ENCODE data around the gene RPS6KA2.

The RPS6KA2 gene

DNA sequence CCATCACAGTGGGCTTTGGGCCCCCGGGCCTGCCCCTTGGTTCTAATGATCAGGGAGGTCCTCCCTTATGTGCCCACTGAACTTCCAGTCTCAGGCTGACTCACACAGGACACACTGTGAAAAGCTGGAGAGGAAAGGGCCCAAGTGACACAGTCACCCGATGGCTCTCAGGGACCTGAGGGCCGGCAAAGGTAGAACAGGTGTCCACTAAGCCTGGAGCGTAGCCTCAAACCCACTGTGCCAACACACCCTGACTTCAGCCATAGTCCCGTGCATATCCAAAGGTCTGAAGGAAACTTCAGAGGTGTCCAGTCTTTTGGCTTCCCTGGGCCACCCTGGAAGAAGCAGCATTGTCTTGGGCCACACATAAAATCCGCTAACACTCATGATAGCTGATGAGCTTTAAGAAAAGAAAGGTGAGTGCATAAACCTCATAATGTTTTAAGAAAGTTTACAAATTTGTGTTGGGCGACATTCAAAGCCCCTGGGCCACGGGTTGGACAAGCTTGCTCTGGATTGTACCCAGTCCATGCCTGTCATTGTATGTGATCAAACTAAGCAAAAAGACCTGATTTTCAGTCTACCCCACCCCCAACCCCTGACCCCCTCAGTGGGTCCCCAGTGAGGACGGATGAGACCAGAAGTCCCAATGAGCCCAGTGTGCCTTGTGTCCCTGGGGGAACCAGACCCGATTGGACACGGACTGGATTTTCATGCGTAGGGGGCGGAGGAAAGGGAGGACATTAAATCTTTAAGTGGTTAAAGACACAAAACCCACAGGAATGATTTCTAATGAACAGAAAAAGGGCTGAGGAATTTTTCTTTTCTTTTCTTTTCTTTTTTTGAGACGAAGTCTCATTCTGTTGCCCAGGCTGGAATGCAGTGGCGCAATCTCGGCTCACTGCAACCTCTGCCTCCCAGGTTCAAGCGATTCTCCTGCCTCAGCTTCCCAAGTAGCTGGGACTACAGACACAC is 46.7 kb downstream of the RPS6KA2 start:
- DNase-seq (ENCODE audit: extremely low spot score, insufficient read length, low read depth): no peak
- FAIRE-seq: no peak

DNA sequence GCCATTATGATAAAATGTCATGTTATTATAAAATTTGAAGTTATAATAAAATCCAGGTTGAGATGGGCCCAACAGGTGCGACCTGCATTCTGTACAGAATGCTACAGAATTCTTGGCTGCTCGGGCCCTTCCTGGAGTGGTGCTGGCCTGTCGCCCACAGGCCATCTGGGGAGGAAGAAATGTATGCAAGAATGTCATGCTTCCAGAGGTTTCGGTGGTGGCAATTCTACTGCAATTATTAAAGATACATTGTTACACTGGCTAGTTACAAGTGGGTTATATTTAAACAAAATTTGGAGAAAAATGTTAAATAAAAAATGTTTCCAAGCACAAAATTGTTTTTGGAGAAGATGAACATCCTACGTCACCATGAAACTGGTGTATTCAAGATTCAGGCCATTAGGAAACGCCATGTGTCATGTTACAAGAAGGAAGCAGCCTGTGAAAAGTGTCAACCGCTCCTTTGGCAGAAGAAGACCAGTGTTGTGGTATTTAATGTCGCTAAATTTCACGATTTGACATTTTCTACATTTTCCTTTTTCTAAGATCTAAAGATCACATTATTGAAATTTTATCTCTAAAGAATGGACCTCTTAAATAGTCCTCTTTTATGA is 47.7 kb downstream of the RPS6KA2 start:
- FAIRE-seq: no peak
- DNase-seq (ENCODE audit: extremely low spot score, insufficient read length, low read depth): no peak

DNA sequence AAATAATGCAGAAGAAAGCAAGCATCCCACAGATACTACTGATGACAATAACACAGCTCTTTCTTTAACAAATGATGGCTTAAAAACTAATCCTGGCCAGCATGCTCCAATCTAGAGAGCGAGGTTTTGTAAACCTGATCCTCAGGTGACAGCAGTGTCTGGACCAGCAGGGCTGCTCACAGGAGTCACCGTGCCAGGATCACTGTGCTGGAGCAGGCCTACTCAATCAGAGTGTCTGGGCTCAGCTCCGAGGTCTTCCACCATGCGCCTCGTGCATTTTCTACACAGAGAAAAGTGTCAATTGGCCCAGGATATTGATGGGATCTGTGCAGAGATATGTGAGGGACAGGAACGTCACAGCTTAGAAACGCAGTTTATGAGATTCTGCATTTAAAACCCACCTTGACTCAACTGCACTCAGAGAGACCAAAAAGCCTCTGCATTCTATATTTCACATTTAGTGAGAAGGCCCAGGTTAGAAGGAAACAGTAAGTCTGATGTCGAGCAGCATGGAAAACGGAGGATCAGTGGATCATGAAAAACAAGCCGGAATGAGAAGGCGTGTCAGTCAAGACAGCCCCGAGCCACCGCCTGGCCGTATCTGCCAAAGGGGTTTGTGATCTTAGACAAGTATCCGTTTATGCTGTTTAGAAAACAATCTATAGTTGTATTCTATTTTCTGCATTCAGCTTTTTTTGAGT is 48.4 kb downstream of the RPS6KA2 start:
- FAIRE-seq: no peak

DNA sequence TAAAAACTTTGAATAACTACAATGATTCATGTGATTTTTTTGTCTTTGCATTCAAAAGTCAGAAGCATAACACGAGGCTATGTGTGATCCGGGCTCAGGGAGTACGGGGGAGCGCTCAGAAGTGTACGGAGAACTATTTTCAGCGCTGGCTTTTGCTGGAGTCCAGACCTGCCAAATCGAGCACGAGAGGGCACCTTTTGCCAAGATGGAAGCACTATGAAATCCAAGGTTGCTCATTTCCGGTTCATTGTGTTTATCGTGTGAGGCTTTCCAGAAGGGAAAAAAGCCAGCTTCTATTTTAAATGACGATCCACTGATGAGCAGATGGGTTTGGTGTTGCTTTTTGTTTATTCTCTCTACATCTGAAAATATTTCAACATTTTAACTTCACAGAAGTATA is 51.8 kb downstream of the RPS6KA2 start:
- DNase-seq (ENCODE audit: extremely low spot score, insufficient read length, low read depth) (no peak), FAIRE-seq (no peak)

More for the DNA sequence above, 48.4 kb downstream of the RPS6KA2 start:
- DNase-seq (ENCODE audit: extremely low spot score, insufficient read length, low read depth): no peak

- DNase-seq (ENCODE audit: extremely low spot score, insufficient read length, low read depth) (no peak), FAIRE-seq (no peak)
Measured at GRCh38 chr6:166573511-166574216, 53.4 kb downstream of the RPS6KA2 start.

GRCh38 chr6:166572370-166573261 is 54.4 kb downstream of the RPS6KA2 start:
- DNase-seq (ENCODE audit: extremely low spot score, insufficient read length, low read depth): no peak
- no peak for FAIRE-seq

- DNase-seq (ENCODE audit: extremely low spot score, insufficient read length, low read depth): no peak
- no peak for FAIRE-seq
Measured at GRCh38 chr6:166570929-166571713, 55.9 kb downstream of the RPS6KA2 start.

DNA sequence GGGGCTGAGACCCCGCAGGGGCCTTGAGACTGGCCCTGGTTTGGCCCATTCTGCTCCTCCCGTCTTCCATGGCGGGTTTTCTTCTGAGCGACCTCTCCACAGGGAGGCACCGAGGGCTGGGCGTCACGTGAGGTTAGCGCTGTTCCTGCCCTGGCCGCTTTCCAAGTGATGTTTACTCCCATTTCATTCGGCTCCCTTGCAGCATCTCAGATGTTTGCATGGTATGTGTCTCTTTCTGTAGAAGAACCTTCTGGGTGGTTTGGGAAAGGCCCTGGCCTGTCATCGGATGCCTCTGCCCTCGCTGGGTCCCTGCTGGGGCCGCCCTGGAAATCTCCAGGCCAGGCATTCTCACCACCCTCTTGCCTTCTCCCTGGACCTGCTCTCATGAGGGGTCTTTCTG is 57.8 kb downstream of the RPS6KA2 start:
- FAIRE-seq: no peak

GRCh38 chr6:166567813-166568212 is 59.2 kb downstream of the RPS6KA2 start:
- DNase-seq (ENCODE audit: extremely low spot score, insufficient read length, low read depth) (no peak), FAIRE-seq (no peak)

More for the DNA sequence above, 57.8 kb downstream of the RPS6KA2 start:
- no peak for DNase-seq (ENCODE audit: extremely low spot score, insufficient read length, low read depth)

- DNase-seq (ENCODE audit: extremely low spot score, insufficient read length, low read depth) (no peak), FAIRE-seq (no peak)
Measured at GRCh38 chr6:166567107-166567506, 59.9 kb downstream of the RPS6KA2 start.

GRCh38 chr6:166566026-166567011 is 60.7 kb downstream of the RPS6KA2 start:
- no peak for FAIRE-seq
- DNase-seq (ENCODE audit: extremely low spot score, insufficient read length, low read depth): no peak

DNA sequence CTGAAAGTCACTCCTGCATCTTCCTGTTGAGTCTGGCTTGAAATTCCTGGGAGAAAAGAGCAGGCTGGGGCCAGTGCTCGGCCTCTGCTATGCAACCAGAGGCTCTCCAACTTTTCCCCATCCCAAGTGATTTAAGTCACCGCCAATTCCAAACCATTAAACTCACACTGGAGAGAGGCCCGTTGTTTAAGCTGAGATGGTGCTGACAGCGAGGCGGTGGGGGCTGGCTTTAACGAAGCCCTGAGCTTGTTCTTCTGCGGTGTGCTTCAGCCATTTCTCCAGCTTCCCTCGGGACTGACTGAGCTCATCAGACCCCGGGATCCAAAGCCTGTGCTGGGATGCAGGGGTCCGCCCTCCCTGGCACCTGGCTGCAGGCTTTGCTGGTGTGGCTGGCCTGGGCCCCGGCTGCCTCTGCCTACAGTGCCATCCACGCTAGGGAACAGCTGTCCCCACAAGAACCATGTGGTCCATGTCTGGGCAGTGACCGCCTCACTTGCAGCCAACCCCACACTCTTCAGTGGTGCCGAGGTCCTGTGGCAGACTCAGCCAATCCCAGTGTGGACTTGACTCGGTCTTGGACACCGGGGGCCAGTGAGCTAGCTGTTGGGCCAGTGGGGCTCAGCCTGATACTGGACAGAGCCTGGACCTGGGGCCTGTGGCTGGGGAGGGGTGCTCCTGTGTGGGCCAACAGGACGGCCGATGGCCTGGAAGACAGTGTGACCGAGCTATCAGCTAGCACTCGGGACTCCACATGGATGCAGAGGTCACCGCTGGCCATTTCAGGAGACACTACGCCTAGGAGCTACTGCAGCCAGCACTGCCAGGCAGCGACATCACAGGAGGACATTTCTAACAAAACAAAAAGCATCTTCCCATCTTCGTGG is 61.7 kb downstream of the RPS6KA2 start:
- no peak for FAIRE-seq
- DNase-seq (ENCODE audit: extremely low spot score, insufficient read length, low read depth): no peak

DNA sequence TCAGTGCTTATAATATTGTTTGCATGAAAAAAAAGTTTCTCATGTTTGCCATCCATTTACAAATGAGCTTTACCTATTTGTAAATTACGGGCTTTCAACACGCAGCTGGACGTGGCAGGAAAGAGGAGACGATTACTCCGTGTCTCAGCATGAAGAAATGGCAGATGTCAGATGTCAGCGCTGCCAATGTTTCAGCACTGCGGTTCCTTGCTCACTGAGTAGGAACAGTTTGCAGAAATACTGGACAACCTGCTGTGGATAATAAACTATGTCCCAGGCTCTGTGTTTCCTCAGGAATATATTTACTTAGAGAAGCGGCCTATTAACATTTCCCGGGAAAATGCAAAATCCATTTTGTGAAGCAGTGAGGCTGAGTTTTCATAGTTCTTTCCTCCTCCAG is 63.2 kb downstream of the RPS6KA2 start:
- DNase-seq (ENCODE audit: extremely low spot score, insufficient read length, low read depth): no peak
- FAIRE-seq: no peak

DNA sequence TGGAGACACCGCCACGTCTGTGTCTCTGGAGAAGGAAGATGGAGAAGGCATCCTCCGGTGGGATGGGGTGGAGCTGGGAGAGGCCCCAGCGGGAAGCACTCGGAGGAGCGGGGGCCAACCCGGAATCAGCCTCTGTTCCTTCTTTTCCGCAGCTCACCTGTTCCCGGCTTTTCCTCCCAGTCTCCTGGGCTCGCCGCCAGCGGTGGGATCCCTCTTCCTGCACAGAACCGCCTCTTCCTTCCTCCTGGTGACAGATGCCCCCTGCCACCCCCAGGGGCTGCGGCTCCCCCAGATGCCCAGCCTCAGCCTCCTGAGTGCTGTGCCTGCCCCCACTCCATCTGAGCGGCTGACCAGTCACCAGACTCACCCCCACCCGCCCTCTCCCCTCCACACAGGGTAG is 63.9 kb downstream of the RPS6KA2 start:
- no peak for DNase-seq (ENCODE audit: extremely low spot score, insufficient read length, low read depth)
- FAIRE-seq: no peak

- FAIRE-seq (no peak), DNase-seq (ENCODE audit: extremely low spot score, insufficient read length, low read depth) (no peak)
Measured at GRCh38 chr6:166562726-166563125, 64.3 kb downstream of the RPS6KA2 start.

DNA sequence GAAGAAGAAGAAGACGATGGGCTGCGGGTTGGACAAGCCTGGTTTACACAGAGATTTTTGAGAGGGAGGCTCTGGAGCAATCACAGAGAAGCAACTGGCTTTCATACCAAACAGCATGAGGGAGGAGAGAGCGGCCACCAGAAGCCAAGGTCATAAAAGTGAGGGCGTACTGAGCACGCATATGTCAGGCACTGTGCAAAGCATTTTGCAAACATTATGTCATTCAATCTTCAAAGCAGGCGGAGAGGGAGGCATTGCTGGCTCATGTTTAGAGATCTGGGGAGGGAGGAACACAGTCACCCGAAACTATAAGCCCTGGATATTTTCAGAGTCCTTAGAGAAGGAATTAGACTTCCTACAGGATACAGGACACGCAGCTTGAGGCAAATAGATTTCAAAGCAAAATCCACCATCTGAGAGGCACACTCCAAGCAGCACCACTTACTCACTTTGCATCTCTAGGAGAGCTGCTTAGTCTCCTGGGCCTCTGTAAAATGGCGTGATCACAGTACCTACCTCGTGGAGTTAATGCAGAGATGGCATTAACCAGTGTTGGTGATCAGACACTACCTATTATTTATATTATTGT is 65.2 kb downstream of the RPS6KA2 start:
- DNase-seq (ENCODE audit: extremely low spot score, insufficient read length, low read depth): no peak
- FAIRE-seq: no peak
